T1000 (cell line): ENCODE data around the gene WWOX.
"Not testable (repeated sequence)": the region's sequence is repeated elsewhere in the genome, so short reads cannot be mapped to it uniquely, and the experiment has no call there.

Source experiments
- DNase-seq: peaks from one replicate; lab custom pipeline; 2025; ENCODE audit warnings: mixed read lengths; lab: John Stamatoyannopoulos, UW

Gene WWOX

DNA sequence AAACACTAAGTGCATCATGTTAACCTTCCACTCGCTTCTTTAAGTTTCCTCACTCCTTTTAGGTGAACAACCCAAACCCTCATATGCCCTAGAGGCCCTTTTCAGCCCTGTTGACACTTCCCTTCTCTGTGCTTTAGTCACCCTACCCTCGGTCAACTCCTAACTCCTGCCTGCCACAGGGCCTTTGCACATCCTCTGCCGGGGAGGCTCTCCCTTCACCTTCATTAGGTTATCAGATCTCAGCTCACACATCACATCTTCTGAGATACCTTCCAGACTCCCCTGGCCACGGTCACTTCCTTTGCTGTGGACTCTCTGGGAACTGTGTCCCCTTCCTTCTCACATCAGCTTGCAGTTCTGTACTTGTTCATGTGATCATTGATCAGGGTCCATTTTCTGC is 926.7 kb downstream of the WWOX start:
- no peak for DNase-seq

DNA sequence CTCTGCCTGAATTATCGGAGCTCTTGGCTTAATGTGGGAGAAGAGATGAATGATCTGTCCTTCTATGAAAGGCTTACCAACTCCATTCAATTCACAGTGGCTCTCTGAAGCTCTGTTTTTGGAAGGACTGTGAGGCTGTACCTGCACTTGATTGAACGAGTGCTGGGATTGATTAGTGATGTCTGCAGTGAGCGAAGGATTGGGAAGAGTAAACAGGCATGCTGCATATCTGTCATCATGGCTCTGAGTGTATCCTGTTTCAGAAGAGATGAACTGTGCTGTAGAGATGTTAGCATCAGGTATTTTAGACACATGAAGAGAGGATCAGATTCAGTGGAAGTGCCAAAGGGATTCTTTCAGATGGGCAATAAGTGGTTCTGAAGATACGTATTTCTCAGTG is 937.1 kb downstream of the WWOX start:
- no peak for DNase-seq

DNA sequence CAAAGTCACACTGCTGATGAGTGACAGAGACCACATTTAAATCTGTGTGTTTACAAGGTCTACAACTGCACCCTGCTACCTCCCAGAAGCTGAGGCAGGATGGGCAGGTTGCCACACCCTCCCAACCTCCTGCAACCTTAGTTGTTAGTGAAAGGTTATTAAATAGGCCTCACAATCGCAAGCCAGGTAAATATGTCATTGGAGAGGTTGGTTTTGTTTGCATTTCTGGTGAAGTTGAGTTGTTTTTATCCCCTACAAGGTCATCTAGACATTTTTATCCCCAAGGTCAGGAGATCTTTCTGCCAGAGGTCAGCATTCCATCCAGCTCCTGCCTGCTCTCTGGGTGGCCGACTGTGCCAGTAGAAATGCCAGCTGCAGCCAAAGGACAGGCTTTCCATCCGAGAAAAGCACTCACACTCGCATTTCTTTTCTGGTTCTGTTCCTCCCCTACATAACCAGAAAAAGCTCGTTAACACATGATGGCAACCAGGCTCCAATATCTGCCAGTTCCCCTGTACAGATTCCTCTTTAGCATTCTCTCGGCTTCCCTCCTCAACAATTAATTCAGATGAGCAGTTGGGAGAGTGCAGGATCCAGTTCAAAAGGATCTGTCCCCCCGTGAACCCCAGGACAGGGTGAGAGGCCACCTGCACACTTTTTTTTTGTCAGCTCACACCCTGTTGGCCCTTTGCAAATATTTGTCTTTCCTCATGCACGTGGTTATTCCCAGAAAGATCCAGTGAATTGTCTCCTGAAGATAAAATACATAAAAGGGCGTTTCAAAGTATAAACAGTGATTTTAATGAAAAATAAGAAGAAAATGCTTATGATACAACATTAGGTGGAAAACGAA is 938.3 kb downstream of the WWOX start:
- DNase-seq: no peak

- DNase-seq: no peak
These were observed 941.8 kb downstream of the WWOX start for GRCh38 chr16:79041206-79041605.

GRCh38 chr16:79042141-79042540 is 942.7 kb downstream of the WWOX start:
- DNase-seq: no peak

GRCh38 chr16:79042886-79043285 is 943.4 kb downstream of the WWOX start:
- no peak for DNase-seq

GRCh38 chr16:79045191-79045590 is 945.7 kb downstream of the WWOX start:
- no peak for DNase-seq

DNA sequence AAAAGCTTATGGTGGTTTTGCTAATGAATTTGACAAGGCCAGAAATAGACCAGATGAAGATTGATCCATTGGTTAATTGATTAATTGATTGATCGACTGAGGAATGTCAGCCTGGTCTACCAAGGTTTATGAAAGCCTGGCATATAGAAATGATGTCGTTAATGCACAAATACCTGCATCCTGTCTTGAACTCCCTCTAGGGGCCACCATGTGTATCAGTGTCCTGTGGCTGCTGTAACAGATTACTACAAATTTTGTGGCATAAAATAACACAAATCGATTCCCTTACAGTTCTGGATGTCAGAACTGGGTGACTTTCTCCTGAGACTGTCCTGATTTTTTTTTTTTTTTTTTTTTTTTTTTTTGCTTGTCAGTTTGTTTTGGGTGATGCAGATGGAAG is 947.9 kb downstream of the WWOX start:
- no peak for DNase-seq

DNA sequence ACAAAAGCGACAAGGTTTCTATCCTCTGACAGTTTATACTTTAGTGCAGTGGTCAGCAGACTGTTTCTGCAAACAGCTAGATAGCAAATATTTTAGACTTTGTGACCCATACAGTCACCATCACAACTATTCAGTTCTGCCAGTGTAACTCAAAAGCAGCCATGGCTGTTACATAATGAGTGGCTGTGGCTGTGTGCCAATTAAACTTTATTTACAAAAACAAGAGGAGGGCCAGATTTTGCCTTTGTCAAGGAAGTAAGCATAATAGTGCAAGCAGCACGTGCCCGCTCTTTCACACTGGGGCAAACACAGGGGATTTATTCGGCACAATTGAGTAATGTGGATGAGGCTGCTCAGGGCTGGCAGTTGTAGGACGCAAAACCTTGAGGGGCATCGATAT is 949.6 kb downstream of the WWOX start:
- DNase-seq: no peak

DNA sequence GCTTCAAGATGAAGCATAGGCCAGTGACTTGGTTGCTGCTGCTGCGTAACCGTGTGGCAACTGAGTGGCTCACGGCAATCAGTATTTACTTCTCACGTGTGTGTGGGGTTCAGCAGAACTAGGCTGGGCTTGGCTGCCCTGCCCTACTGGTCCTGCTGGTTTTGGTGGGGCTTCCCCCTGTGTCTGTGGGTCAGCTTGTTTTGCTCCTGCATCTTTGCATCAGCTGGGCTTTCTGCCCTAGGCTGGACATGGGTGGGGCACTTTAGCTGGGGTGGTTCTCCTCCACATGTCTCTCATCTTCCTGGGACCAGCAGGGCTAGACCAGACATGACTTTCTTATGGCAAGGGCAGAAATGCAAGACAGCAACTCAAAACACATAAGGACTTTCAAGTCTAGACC is 950.6 kb downstream of the WWOX start:
- no peak for DNase-seq

GRCh38 chr16:79051313-79051712 is 951.9 kb downstream of the WWOX start:
- DNase-seq: no peak

DNA sequence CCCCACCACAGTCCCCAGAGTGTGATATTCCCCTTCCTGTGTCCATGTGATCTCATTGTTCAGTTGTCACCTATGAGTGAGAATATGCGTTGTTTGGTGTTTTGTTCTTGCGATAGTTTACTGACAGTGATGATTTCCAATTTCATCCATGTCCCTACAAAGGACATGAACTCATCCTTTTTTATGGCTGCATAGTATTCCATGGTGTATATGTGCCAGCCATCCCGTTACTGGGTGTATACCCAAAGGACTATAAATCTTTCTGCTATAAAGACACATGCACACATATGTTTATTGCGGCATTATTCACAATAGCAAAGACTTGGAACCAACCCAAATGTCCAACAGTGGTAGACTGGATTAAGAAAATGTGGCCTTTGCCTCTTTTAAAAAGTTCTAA is 952.7 kb downstream of the WWOX start:
- not testable (repeated sequence) for DNase-seq

GRCh38 chr16:79053577-79053976 is 954.1 kb downstream of the WWOX start:
- no peak for DNase-seq

- DNase-seq: no peak
These were observed 954.9 kb downstream of the WWOX start for GRCh38 chr16:79054211-79054984.

DNA sequence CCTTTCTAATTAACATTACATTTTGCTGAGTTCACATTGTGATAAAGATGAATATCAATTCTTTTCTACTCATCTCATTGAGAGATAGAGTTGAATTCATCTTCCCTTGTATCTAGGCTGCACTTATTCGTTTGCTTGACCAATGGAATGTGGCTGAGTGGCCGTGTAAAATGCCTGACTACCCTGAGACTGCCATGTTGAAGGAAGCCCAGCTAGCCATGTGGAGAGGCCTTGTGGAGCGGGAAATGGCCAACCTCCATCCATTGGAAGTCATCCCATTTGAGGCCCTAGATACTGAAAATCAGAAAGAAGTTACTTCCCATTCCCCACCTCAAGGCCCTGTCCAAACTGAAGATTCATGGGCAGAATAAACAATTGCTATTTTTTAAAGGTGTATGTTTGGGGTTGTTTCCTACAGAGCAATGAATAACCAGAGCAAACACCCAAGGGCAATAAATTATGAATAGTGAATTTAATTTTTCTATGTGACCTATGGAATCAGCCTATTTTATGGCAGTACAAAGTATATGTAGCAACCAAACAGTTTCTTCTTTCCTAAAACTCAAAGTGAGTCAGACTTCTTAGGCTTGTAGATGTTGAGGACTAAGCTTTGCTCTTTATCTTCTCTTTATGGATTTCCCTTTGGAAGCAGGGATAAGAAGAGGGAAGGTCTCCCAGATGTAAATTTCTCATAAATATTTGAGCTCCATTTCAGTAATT is 956.0 kb downstream of the WWOX start:
- no peak for DNase-seq

DNA sequence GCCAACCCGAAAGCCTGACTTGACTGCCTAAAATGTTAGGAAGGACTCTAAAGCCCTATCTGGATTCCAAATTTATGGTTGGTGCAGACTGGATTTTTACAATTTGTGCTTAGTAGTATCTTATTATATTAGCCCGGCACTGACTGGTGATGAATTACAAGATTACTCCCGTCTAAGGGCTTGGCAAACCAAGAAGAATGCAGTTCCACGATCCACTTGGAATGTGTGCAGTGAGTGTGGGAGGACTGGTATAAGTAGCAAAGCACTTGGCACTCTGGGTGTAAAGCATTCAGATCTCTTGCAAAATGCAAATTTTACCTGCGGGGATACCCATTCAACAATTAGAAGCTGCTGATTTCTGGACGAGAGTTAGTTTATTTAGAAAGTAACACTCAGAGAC is 961.7 kb downstream of the WWOX start:
- no peak for DNase-seq

GRCh38 chr16:79062336-79062735 is 962.9 kb downstream of the WWOX start:
- no peak for DNase-seq

- DNase-seq: no peak
These were observed 963.4 kb downstream of the WWOX start for GRCh38 chr16:79062821-79063220.

- DNase-seq: no peak
These were observed 965.0 kb downstream of the WWOX start for GRCh38 chr16:79064256-79064972.

GRCh38 chr16:79066561-79066960 is 967.1 kb downstream of the WWOX start:
- no peak for DNase-seq

- DNase-seq: no peak
These were observed 968.1 kb downstream of the WWOX start for GRCh38 chr16:79067600-79067999.

DNA sequence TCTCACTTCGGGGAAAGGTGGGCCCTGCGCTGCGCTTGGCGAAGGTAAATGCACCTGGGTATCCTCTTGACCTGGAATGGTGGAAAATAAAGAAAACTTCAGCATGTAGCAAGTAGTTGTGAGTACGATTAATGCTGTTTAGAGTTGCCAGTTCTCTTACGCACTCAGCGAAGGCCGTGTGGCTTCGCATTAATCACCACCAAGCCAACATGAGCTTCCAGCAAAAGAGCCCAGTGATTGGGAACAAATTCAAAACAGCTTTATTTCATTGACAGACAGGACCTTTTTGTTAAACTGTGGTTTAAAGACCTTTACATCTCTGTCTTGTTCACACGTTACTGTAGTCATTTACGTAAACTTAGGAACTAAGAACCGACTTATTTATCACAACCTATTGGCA is 969.7 kb downstream of the WWOX start:
- no peak for DNase-seq
